Lower lobe of right lung (tissue), 2 donors: Measurements from ENCODE around the gene MARCKS. TPM values are rescaled to one million over a fixed set of nuclear protein-coding genes. Genes with fewer than 3 reads are reported as not detected.

Experiments used
- ATAC-seq, 2 donors: fragments of 200-7000 bp; cut with Tn5 transposase; one replicate each; pipeline ENCODE4 v1.9.1; 2020 to 2022; ENCODE audit warnings: mild to moderate bottlenecking in 2 of 2, moderate library complexity in 2 of 2
- DNase-seq: peaks from one replicate; pipeline ENCODE4 v3.0.0-alpha.2; 2020
- H3K27ac ChIP-seq: fragments of 200-600 bp; one replicate; pipeline ENCODE4 v1.8.0; 2022
- H3K27me3 ChIP-seq: fragments of 200-600 bp; one replicate; pipeline ENCODE4 v1.8.0; 2022; ENCODE audit warnings: low read depth
- H3K36me3 ChIP-seq: fragments of 200-600 bp; one replicate; pipeline ENCODE4 v1.8.0; 2022; ENCODE audit warnings: mild to moderate bottlenecking
- H3K4me1 ChIP-seq: fragments of 200-600 bp; one replicate; pipeline ENCODE4 v1.8.0; 2022
- H3K4me3 ChIP-seq: fragments of 200-600 bp; one replicate; pipeline ENCODE4 v1.8.0; 2022; ENCODE audit warnings: mild to moderate bottlenecking
- H3K9me3 ChIP-seq: fragments of 200-600 bp; one replicate; pipeline ENCODE4 v1.8.0; 2022
- intact Hi-C: fragments of 100-400 bp; cut with DNase I; formaldehyde crosslinking; loops from one replicate; pipeline ENCODE4 v1.11.0; 2022
- total RNA-seq: library from RNA; stranded (reverse); fragmentation: NEBNext Ultra II Directional; extraction: Animal tissue kit (Norgen Biotek cat#: 25700); gene quantifications from one replicate; pipeline ENCODE4 v1.2.1, GENCODE V29; 2021
- TF ChIP-seq, protein P1 (sequence below): fragments of 200-600 bp; IDR thresholded peaks from one replicate; pipeline ENCODE4 v1.8.0; 2022; ENCODE audit warnings: antibody characterized with exemption, mild to moderate bottlenecking
- donor health status: DM: no; HTN: yes; CAD: no; lungs with severe emphysema.

Gene MARCKS
- total RNA-seq, 1 donor from 2014 or later, result 62.1 TPM

DNA sequence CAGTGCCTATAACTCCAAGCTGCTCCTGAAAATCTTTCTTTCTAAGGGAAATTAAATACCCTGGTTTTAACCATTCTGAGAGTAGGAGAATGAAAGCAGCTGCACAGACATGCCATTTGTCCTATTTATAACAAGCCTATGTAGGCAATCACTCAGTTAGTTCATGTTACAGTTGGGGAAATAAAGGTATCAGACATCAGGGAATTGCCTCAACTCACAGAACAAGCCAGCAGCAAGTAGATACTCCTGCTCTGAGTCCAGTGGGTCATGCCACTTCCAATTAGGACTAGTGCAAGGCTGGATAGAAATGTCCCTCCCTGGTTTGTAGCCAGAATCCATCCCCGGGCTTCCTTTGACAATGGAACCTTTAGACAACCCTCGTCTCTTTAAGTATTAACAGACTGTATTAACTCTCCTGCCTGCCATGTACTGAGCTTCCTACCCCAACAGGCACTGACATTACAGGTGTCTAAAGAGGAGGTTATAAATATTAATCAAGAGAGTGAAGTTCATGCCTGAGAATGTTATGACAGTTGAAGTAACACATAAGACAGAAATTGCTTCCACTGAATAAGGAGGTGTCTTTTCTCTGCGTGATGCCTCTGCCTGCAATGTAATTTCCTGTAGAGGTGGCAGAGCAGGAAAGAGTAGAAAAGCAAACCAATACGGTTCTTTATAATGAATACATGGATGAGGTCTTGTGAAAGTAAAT, 28.0 kb upstream of the MARCKS start:
- Histone ChIP-seq H3K9me3 (no peaks in the 10 kb centered on the region), H3K36me3 (no peaks in the 10 kb centered on the region), H3K4me3 (no peak overlapping the region), H3K27me3 (no peaks in the 10 kb centered on the region), H3K27ac (no peak overlapping the region), H3K4me1 (no peaks in the 10 kb centered on the region)
- intact Hi-C loops, result no loop called here
- DNase-seq (no peak), ATAC-seq (no peak)
- TF ChIP-seq, protein P1, sequence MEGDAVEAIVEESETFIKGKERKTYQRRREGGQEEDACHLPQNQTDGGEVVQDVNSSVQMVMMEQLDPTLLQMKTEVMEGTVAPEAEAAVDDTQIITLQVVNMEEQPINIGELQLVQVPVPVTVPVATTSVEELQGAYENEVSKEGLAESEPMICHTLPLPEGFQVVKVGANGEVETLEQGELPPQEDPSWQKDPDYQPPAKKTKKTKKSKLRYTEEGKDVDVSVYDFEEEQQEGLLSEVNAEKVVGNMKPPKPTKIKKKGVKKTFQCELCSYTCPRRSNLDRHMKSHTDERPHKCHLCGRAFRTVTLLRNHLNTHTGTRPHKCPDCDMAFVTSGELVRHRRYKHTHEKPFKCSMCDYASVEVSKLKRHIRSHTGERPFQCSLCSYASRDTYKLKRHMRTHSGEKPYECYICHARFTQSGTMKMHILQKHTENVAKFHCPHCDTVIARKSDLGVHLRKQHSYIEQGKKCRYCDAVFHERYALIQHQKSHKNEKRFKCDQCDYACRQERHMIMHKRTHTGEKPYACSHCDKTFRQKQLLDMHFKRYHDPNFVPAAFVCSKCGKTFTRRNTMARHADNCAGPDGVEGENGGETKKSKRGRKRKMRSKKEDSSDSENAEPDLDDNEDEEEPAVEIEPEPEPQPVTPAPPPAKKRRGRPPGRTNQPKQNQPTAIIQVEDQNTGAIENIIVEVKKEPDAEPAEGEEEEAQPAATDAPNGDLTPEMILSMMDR, result no peak

DNA sequence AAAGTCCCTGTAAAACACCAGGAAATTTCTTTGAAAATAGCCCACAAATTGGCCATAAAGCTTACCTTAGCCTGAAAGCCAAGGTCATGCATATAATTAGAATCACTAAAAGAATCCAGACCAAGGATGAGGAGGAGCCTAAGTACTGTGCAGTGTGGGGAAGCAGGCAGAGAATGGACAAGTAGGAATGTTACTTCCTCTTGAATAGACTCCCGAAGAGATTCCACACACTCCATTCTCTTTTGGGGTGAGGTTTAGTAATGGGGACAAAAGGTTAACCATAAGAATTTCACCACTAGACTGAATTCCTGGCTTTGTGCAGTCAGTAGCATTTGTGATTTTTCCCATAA, 27.5 kb upstream of the MARCKS start:
- H3K36me3 ChIP-seq, result no peaks in the 10 kb centered on the region
- H3K27me3 ChIP-seq, result no peaks in the 10 kb centered on the region
- H3K27ac ChIP-seq, result no peak overlapping the region
- no peak for DNase-seq
- TF ChIP-seq, protein P1, result no peak
- intact Hi-C loops, result no loop called here
- no peaks in the 10 kb centered on the region for H3K4me1 ChIP-seq
- no peaks in the 10 kb centered on the region for H3K9me3 ChIP-seq
- ATAC-seq, result no peak
- no peak overlapping the region for H3K4me3 ChIP-seq

DNA sequence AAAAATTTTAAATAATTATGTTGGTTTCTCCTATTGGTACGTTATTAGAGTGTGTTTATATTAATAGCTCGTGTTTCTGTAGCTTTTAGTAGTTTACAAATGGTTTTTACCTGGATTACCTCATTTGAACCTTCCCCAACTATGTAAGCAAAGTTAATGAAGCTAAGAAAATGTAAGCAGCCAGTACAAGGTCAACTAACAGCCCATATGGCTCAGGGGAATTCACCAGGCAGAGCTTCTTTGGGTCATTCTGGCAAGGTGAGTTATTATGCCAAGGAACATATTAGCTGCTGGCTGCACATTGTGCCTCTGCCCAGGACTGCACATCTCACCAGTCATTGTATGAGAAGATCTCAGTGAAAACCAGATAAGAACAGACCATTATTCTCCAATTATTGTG, 27.0 kb upstream of the MARCKS start:
- TF ChIP-seq, protein P1, result no peak
- H3K4me1 ChIP-seq, result no peaks in the 10 kb centered on the region
- intact Hi-C loops, result no loop called here
- no peaks in the 10 kb centered on the region for H3K9me3 ChIP-seq
- no peaks in the 10 kb centered on the region for H3K36me3 ChIP-seq
- H3K27me3 ChIP-seq, result no peaks in the 10 kb centered on the region
- DNase-seq (no peak), ATAC-seq (no peak)
- H3K4me3 ChIP-seq, result no peak overlapping the region
- no peak overlapping the region for H3K27ac ChIP-seq

DNA sequence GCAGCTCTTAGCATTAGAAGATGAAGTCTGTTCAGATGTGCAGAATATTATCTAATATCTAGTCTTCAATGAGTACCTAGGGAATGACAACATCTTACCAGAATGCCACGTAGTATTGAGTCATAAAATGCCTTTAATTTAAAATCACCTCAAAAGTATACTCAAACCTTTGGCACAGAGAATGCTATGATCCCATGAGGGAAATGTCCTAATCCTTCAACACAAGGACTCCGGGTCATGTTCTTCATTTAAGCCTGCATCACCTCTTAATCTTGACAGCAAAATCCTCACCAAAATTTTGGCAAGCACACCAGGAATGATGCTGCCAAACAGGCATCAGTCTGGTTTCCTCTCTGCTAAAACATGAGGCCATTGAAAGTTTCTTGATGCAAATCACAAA, 23.6 kb upstream of the MARCKS start:
- Histone ChIP-seq H3K4me3 (no peak overlapping the region), H3K9me3 (no peaks in the 10 kb centered on the region), H3K4me1 (no peaks in the 10 kb centered on the region), H3K27ac (no peak overlapping the region), H3K36me3 (no peaks in the 10 kb centered on the region), H3K27me3 (no peaks in the 10 kb centered on the region)
- no peak for ATAC-seq
- intact Hi-C loops, result no loop called here
- TF ChIP-seq, protein P1, result no peak
- DNase-seq, result no peak

DNA sequence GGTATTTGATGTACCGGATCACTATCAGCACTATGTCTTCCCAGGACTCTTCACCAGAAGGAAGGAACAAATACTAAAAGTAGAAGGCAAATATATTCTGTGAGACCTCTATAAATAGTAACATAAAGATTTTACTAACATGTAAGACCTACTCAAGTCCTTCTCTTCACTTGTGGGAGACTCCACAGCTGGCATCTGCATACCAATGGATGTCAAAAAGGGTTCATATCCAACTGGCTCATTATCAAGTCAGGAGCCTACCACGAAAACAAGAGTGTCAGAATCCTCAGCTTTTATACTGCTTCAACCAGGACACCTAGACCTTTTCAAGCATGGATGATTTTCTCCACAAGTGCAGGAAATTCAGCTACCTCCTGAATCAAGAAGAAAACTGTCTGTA, 20.0 kb upstream of the MARCKS start:
- no peak for ATAC-seq
- TF ChIP-seq, protein P1, result no peak
- H3K4me1 ChIP-seq, result no peaks in the 10 kb centered on the region
- H3K27me3 ChIP-seq, result no peaks in the 10 kb centered on the region
- no peak overlapping the region for H3K27ac ChIP-seq
- H3K9me3 ChIP-seq, result no peaks in the 10 kb centered on the region
- H3K36me3 ChIP-seq, result no peaks in the 10 kb centered on the region
- H3K4me3 ChIP-seq, result no peak overlapping the region
- no peak for DNase-seq
- intact Hi-C loops, result no loop called here
